ENCODE measurements around the gene MEF2A. TPM values are rescaled to one million over a fixed set of nuclear protein-coding genes. Genes with fewer than 3 reads are reported as not detected.

MEF2A gene
- total and polyA plus RNA-seq, 9 of the 15 experiments (the other 6 are each of a cell fraction or from before 2014, with no cell fraction given), result 1.6 to 18.7 (median 8.7) TPM

GRCh38 chr15:99733268-99734039, 167.7 kb downstream of the MEF2A start, which contains the start of gene LYSMD4 (continued):
- TF ChIP-seq, protein P1, sequence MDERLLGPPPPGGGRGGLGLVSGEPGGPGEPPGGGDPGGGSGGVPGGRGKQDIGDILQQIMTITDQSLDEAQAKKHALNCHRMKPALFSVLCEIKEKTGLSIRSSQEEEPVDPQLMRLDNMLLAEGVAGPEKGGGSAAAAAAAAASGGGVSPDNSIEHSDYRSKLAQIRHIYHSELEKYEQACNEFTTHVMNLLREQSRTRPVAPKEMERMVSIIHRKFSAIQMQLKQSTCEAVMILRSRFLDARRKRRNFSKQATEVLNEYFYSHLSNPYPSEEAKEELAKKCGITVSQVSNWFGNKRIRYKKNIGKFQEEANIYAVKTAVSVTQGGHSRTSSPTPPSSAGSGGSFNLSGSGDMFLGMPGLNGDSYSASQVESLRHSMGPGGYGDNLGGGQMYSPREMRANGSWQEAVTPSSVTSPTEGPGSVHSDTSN (CRISPR knock-in tag; IDR thresholded peaks at IDR 0.05; ENCODE audit: low read depth), result no peak
- TF ChIP-seq, protein P1 (tag; conservative IDR thresholded peaks at IDR 0.05; ENCODE audit: low read depth), result no peak
- no peak for TF ChIP-seq MAFG (tag; conservative IDR thresholded peaks at IDR 0.05)
- no peak for TF ChIP-seq KAT8 (IDR thresholded peaks at IDR 0.05; ENCODE audit: low read depth)
- TF ChIP-seq HBP1 (CRISPR knock-in tag; IDR thresholded peaks at IDR 0.05), result no peak
- TF ChIP-seq NR2F6 (CRISPR knock-in tag; IDR thresholded peaks at IDR 0.05), result no peak
- TF ChIP-seq, protein P2, sequence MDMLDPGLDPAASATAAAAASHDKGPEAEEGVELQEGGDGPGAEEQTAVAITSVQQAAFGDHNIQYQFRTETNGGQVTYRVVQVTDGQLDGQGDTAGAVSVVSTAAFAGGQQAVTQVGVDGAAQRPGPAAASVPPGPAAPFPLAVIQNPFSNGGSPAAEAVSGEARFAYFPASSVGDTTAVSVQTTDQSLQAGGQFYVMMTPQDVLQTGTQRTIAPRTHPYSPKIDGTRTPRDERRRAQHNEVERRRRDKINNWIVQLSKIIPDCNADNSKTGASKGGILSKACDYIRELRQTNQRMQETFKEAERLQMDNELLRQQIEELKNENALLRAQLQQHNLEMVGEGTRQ (CRISPR knock-in tag; IDR thresholded peaks at IDR 0.05), result no peak
- TF ChIP-seq MYNN (IDR thresholded peaks at IDR 0.05), result no peak
- TF ChIP-seq MYNN (CRISPR knock-in tag; IDR thresholded peaks at IDR 0.05), result no peak
- no peak for TF ChIP-seq MYBL2 (IDR thresholded peaks at IDR 0.05; ENCODE audit: low read depth)
- TF ChIP-seq MYBL2 (CRISPR knock-in tag; IDR thresholded peaks at IDR 0.05; ENCODE audit: borderline replicate concordance), result no peak
- TF ChIP-seq, protein P3, sequence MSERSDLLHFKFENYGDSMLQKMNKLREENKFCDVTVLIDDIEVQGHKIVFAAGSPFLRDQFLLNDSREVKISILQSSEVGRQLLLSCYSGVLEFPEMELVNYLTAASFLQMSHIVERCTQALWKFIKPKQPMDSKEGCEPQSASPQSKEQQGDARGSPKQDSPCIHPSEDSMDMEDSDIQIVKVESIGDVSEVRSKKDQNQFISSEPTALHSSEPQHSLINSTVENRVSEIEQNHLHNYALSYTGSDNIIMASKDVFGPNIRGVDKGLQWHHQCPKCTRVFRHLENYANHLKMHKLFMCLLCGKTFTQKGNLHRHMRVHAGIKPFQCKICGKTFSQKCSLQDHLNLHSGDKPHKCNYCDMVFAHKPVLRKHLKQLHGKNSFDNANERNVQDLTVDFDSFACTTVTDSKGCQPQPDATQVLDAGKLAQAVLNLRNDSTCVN (CRISPR knock-in tag; IDR thresholded peaks at IDR 0.05), result no peak
- no peak for TF ChIP-seq U2AF2 (optimal IDR thresholded peaks at IDR 0.05; ENCODE audit: low read depth, low read length)
- TF ChIP-seq EP300 (IDR thresholded peaks at IDR 0.05; ENCODE audit: low read length), result no peak
- TF ChIP-seq NONO (IDR thresholded peaks at IDR 0.05; ENCODE audit: low read depth in 2 of 2, low read length in 1 of 2), result no peak
- no peak for TF ChIP-seq POLR2H (tag; IDR thresholded peaks at IDR 0.05; ENCODE audit: low read depth)
- TF ChIP-seq MAFK (IDR thresholded peaks at IDR 0.05; ENCODE audit: low read length), result no peak
- no peak for TF ChIP-seq CHD2 (IDR thresholded peaks at IDR 0.05; ENCODE audit: low read depth, low read length)
- no peak for TF ChIP-seq SIRT6 (IDR thresholded peaks at IDR 0.05; ENCODE audit: low read depth, low read length)
- no peak for TF ChIP-seq ZBTB7A (IDR thresholded peaks at IDR 0.05; ENCODE audit: borderline replicate concordance, control insufficient read depth, low read depth, low read length)
- no peak for TF ChIP-seq MAZ (CRISPR knock-in tag; conservative IDR thresholded peaks at IDR 0.05 in 1 of 2, IDR thresholded peaks at IDR 0.05 in 1 of 2)
- no peak for TF ChIP-seq ZBTB1 (CRISPR knock-in tag; IDR thresholded peaks at IDR 0.05; ENCODE audit: borderline replicate concordance, low read depth)
- TF ChIP-seq ZFP1 (CRISPR knock-in tag; IDR thresholded peaks at IDR 0.05), result no peak
- no peak for TF ChIP-seq TBL1XR1 (IDR thresholded peaks at IDR 0.05; ENCODE audit: low read length in 2 of 2)

Data from K562 (cell line).